Measurements from ENCODE around the gene LIFR. TPM values are rescaled to one million over a fixed set of nuclear protein-coding genes. Genes with fewer than 3 reads are reported as not detected.
A peak's percentile ranks its signal among the peaks of the same experiment; 100 is the strongest.

Gene LIFR
- total RNA-seq, 1 experiment from 2014 or later, result 10.4 TPM

DNA sequence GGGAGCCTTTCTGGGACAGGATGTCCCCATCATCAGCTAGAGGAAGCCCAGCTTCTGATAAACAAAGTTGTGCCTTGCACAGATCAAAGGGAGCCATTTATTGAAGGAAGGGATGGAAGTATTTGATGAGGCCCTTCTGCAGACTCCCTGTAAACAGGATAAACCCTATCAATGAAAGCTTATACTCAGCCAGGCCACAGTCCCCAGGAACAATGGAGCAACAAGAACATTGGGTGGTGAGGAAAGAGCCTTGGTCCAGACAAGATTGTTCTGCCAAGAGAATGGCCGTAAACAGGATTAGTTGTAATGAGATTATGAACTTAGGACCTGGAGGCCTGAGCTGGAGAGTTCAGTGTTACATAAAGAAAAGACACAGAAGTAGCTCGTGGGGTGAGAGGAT is 40.5 kb upstream of the LIFR start:
- ATAC-seq (no peak), DNase-seq (no peak)
- Histone ChIP-seq H3K79me2 (ENCODE audit: low read length) (no peaks in the 10 kb centered on the region), H3K9ac (ENCODE audit: low read length) (no peak overlapping the region), H3K27me3 (ENCODE audit: low read length) (no peaks in the 10 kb centered on the region), H3K4me1 (ENCODE audit: insufficient read depth, low read length) (peaks cover 51% of the 10 kb centered on the region), H3K27ac (ENCODE audit: low read length) (no peak overlapping the region), H3K9me3 (ENCODE audit: low read length) (no peaks in the 10 kb centered on the region), H2AFZ (ENCODE audit: low read length) (no peak overlapping the region), H3K4me3 (ENCODE audit: low read length) (no peak overlapping the region), H3F3A (ENCODE audit: low read length, unreplicated experiment) (peaks cover 4% of the 10 kb centered on the region), H4K20me1 (ENCODE audit: low read length) (no peaks in the 10 kb centered on the region), H3K36me3 (ENCODE audit: low read depth, low read length) (no peaks in the 10 kb centered on the region), H3K9me2 (replicated peaks; ENCODE audit: low read length) (no peaks in the 10 kb centered on the region), H3K4me2 (ENCODE audit: low read length) (no peak overlapping the region)
- intact Hi-C loops (cut with micrococcal nuclease), result loop anchor here (5.0 kb wide), 1 partner anchor 210 kb away; no protein-coding TSS in a partner anchor
- no TSS peak for BruUV-seq (replicated peaks)
- CTCF ChIA-PET, result no interaction called here
- POLR2A ChIA-PET (ENCODE audit: unreplicated experiment), result interaction anchor here (0.7 kb wide), 1 partner anchor 40 kb away, joined by 3 read pairs; the partner anchor contains the start of gene LIFR
- TF ChIP-seq EZH2 (IDR thresholded peaks at IDR 0.05; ENCODE audit: low read length, unreplicated experiment) (no peak), EZH2phosphoT487 (IDR thresholded peaks at IDR 0.05; ENCODE audit: borderline replicate concordance, low read length) (no peak)
- TF ChIP-seq, protein P1, sequence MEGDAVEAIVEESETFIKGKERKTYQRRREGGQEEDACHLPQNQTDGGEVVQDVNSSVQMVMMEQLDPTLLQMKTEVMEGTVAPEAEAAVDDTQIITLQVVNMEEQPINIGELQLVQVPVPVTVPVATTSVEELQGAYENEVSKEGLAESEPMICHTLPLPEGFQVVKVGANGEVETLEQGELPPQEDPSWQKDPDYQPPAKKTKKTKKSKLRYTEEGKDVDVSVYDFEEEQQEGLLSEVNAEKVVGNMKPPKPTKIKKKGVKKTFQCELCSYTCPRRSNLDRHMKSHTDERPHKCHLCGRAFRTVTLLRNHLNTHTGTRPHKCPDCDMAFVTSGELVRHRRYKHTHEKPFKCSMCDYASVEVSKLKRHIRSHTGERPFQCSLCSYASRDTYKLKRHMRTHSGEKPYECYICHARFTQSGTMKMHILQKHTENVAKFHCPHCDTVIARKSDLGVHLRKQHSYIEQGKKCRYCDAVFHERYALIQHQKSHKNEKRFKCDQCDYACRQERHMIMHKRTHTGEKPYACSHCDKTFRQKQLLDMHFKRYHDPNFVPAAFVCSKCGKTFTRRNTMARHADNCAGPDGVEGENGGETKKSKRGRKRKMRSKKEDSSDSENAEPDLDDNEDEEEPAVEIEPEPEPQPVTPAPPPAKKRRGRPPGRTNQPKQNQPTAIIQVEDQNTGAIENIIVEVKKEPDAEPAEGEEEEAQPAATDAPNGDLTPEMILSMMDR (conservative IDR thresholded peaks at IDR 0.05; ENCODE audit: low read depth, low read length), result no peak

DNA sequence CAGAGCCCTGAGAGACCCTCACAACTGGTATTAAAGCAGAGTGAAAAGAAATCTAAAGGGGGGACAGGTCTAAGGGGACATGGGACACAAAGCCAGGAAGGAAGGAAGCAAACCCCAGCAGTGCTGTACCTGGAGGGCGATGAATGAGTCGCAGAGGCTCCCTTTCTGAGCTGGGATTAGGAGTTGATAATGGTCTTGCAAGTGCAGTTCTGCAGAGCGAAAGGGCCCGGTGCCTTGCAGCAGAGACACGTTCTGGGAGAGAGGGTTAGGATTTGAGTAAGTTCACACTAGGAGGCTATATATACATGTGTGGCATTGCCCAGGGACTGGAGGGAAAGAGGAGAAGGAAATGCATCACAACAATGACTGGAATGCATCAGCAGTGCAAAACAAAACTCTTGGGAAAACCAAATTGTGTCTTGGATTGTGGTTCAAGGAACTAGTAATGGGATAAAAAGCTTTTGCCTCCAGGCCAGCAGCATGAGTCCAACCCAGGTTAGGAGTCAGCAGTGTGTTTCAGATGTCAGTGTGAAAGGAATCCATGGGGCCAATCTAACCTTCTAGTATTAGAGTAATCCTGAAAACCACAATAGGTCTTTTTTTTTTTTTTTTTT is 38.8 kb upstream of the LIFR start:
- Histone ChIP-seq H3K79me2 (ENCODE audit: low read length) (no peaks in the 10 kb centered on the region), H3K27me3 (ENCODE audit: low read length) (no peaks in the 10 kb centered on the region), H3K4me1 (ENCODE audit: insufficient read depth, low read length) (peaks cover 34% of the 10 kb centered on the region), H3K9me2 (replicated peaks; ENCODE audit: low read length) (no peaks in the 10 kb centered on the region; the same call in 1 of the 2 replicates), H4K20me1 (ENCODE audit: low read length) (no peaks in the 10 kb centered on the region), H3K27ac (ENCODE audit: low read length) (no peak overlapping the region), H3K36me3 (ENCODE audit: low read depth, low read length) (no peaks in the 10 kb centered on the region), H2AFZ (ENCODE audit: low read length) (no peak overlapping the region), H3K4me2 (ENCODE audit: low read length) (no peak overlapping the region), H3K9me3 (ENCODE audit: low read length) (no peaks in the 10 kb centered on the region), H3F3A (ENCODE audit: low read length, unreplicated experiment) (peaks cover 4% of the 10 kb centered on the region), H3K4me3 (ENCODE audit: low read length) (no peak overlapping the region), H3K9ac (ENCODE audit: low read length) (no peak overlapping the region)
- intact Hi-C loops (cut with micrococcal nuclease), result loop anchor here (5.0 kb wide), 1 partner anchor 212 kb away; no protein-coding TSS in a partner anchor
- DNase-seq (peak; percentile 44), ATAC-seq (no peak)
- TF ChIP-seq EZH2 (IDR thresholded peaks at IDR 0.05; ENCODE audit: low read length, unreplicated experiment), result no peak
- TF ChIP-seq EZH2phosphoT487 (IDR thresholded peaks at IDR 0.05; ENCODE audit: borderline replicate concordance, low read length), result no peak
- TF ChIP-seq, protein P1 (conservative IDR thresholded peaks at IDR 0.05; ENCODE audit: low read depth, low read length), result no peak
- POLR2A ChIA-PET (ENCODE audit: unreplicated experiment), result no interaction called here
- CTCF ChIA-PET, result no interaction called here
- BruUV-seq (replicated peaks), result no TSS peak

DNA sequence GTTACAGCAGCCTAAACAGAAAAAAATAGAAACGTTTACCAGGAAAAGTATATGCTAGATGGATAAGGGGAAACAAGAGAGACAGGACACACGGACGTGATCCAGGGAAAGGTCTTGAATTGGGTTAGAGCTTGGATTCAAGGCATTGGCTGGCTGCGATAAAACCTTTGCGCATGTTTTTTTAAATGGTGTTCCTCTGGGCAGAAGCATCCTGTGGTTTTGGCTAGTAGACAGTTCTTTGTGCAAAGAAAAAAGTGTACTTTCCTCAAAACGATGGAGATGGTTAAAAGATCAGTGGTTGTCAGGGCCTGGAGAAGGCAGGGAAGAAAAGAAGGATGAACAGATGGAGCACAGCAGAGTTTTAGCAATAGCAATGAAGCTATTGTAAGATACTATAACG is 37.5 kb upstream of the LIFR start:
- CTCF ChIA-PET, result no interaction called here
- no TSS peak for BruUV-seq (replicated peaks)
- intact Hi-C loops (cut with micrococcal nuclease), result no loop called here

More for the DNA sequence above, 37.5 kb upstream of the LIFR start:
- H2AFZ ChIP-seq (ENCODE audit: low read length), result no peak overlapping the region
- H3K9ac ChIP-seq (ENCODE audit: low read length), result no peak overlapping the region
- no peak for DNase-seq
- no peaks in the 10 kb centered on the region for H3K79me2 ChIP-seq (ENCODE audit: low read length)
- H3K4me3 ChIP-seq (ENCODE audit: low read length), result no peak overlapping the region
- no peak for TF ChIP-seq EZH2 (IDR thresholded peaks at IDR 0.05; ENCODE audit: low read length, unreplicated experiment)
- TF ChIP-seq EZH2phosphoT487 (IDR thresholded peaks at IDR 0.05; ENCODE audit: borderline replicate concordance, low read length), result no peak
- TF ChIP-seq, protein P1 (conservative IDR thresholded peaks at IDR 0.05; ENCODE audit: low read depth, low read length), result no peak
- H3K4me1 ChIP-seq (ENCODE audit: insufficient read depth, low read length), result peaks cover 21% of the 10 kb centered on the region
- peaks cover 4% of the 10 kb centered on the region for H3F3A ChIP-seq (ENCODE audit: low read length, unreplicated experiment)
- no peaks in the 10 kb centered on the region for H3K27me3 ChIP-seq (ENCODE audit: low read length)
- no peak overlapping the region for H3K4me2 ChIP-seq (ENCODE audit: low read length)
- no peaks in the 10 kb centered on the region for H4K20me1 ChIP-seq (ENCODE audit: low read length)
- H3K27ac ChIP-seq (ENCODE audit: low read length), result no peak overlapping the region
- POLR2A ChIA-PET (ENCODE audit: unreplicated experiment), result no interaction called here
- H3K9me2 ChIP-seq (replicated peaks; ENCODE audit: low read length), result no peaks in the 10 kb centered on the region; the same call in 1 of the 2 replicates
- ATAC-seq, result no peak
- H3K9me3 ChIP-seq (ENCODE audit: low read length), result no peaks in the 10 kb centered on the region
- H3K36me3 ChIP-seq (ENCODE audit: low read depth, low read length), result no peaks in the 10 kb centered on the region

Data from PC-3 (cell line).